Progenitor cell of endocrine pancreas (in vitro differentiated cells): ENCODE measurements around the gene TSSK3. TPM values are rescaled to one million over a fixed set of nuclear protein-coding genes. Genes with fewer than 3 reads are reported as not detected.

ENCODE experiments used
- DNase-seq: peaks from one replicate; pipeline ENCODE4 v3.0.0; 2021; ENCODE audit warnings: low spot score; ENCODE audit not compliant: unreplicated experiment
- H3K27ac Mint-ChIP-seq: 2 replicates; pipeline ENCODE4 v1.8.0; 2021; ENCODE audit warnings: mild to moderate bottlenecking, moderate library complexity, mixed read lengths
- H3K27me3 Mint-ChIP-seq: 2 replicates; pipeline ENCODE4 v1.8.0; 2021; ENCODE audit warnings: mixed read lengths
- H3K36me3 Mint-ChIP-seq: 2 replicates; pipeline ENCODE4 v1.8.0; 2022; ENCODE audit warnings: mixed read lengths; ENCODE audit not compliant: insufficient read depth
- H3K4me1 Mint-ChIP-seq: 2 replicates; pipeline ENCODE4 v1.8.0; 2021; ENCODE audit warnings: low read depth, mixed read lengths
- H3K4me3 Mint-ChIP-seq: 2 replicates; pipeline ENCODE4 v1.8.0; 2021; ENCODE audit warnings: low read depth, mild to moderate bottlenecking, moderate library complexity, mixed read lengths
- H3K9me3 Mint-ChIP-seq: 2 replicates; pipeline ENCODE4 v1.8.0; 2021; ENCODE audit warnings: low read depth, mixed read lengths
- long read RNA-seq: library from polyadenylated mRNA; unstranded; transcript quantifications from one replicate; pipeline ENCODE4 v2.0.0, GENCODE V29; 2020
- total RNA-seq: library from RNA; stranded (reverse); gene quantifications from 2 replicates; pipeline ENCODE4 v1.2.1, GENCODE V29; 2021
- TF ChIP-seq, protein P1 (sequence below): fragments of 200-600 bp; sonication (generic); IDR thresholded peaks from one replicate; pipeline ENCODE4 v1.5.0; 2021; ENCODE audit warnings: antibody characterized with exemption, mild to moderate bottlenecking; ENCODE audit not compliant: unreplicated experiment

The TSSK3 gene, protein sequence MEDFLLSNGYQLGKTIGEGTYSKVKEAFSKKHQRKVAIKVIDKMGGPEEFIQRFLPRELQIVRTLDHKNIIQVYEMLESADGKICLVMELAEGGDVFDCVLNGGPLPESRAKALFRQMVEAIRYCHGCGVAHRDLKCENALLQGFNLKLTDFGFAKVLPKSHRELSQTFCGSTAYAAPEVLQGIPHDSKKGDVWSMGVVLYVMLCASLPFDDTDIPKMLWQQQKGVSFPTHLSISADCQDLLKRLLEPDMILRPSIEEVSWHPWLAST
- total RNA-seq, result 3.1 and 3.9 TPM in 2 replicates
- long read RNA-seq, partial matches to known transcripts, result 0 of 12 reads
- long read RNA-seq, other reads (novel, unspliced or antisense), result 12 of 12 reads

DNA sequence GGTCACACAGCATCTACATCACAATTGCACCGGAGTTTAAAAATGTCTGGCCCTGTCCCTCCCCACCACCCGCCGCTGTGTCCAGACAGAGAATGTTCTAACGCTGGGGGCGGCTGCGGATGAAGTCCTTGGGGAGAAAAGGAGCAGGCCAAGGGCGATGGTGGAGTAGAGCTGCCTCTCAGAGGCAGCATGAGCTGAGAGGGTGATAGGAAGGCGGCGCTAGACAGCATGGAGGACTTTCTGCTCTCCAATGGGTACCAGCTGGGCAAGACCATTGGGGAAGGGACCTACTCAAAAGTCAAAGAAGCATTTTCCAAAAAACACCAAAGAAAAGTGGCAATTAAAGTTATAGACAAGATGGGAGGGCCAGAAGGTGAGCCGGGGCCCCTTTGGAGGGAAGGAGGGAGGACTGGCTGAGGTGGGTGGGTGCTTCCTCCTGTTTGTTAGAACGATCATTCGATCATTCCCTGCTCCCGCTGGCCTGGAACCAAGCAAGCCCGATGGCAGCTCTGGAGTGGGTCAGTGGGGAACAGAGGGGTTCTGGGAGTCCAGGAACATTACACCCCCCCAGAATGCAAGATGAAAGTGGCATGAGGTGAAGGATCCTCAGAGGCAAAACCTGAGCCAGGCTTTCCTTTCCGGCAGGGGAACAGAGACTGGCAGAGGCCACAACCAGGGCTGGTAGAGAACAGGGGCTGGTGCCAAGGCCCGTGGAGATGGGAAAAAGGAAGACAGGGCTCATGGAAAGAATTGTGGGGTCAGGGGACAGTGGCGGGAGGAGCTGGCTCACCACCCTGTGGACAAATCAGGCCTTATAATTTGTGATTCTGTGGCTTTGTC is at the start of gene TSSK3, which contains the start of gene FAM229A:
TSS of gene TSSK3 (plus strand) at position 66 of the 840 bp plus-strand sequence. CDS start at position 229, 163 bp downstream.
TSS of gene FAM229A (minus strand) at position 12 of the 840 bp plus-strand sequence. CDS start 394 bp downstream, outside the sequence.
- no peaks in the 10 kb centered on the region for H3K9me3 Mint-ChIP-seq
- H3K4me3 Mint-ChIP-seq, result peak within 1 kb of the TSS; percentile 22
- H3K27me3 Mint-ChIP-seq, result peaks cover 10% of the 10 kb centered on the region
- H3K4me1 Mint-ChIP-seq, result peaks cover 6% of the 10 kb centered on the region
- TF ChIP-seq, protein P1, sequence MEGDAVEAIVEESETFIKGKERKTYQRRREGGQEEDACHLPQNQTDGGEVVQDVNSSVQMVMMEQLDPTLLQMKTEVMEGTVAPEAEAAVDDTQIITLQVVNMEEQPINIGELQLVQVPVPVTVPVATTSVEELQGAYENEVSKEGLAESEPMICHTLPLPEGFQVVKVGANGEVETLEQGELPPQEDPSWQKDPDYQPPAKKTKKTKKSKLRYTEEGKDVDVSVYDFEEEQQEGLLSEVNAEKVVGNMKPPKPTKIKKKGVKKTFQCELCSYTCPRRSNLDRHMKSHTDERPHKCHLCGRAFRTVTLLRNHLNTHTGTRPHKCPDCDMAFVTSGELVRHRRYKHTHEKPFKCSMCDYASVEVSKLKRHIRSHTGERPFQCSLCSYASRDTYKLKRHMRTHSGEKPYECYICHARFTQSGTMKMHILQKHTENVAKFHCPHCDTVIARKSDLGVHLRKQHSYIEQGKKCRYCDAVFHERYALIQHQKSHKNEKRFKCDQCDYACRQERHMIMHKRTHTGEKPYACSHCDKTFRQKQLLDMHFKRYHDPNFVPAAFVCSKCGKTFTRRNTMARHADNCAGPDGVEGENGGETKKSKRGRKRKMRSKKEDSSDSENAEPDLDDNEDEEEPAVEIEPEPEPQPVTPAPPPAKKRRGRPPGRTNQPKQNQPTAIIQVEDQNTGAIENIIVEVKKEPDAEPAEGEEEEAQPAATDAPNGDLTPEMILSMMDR, result no peak
- H3K27ac Mint-ChIP-seq, result peak within 1 kb of the TSS; percentile 74
- DNase-seq, result no peak
- peaks cover 11% of the 10 kb centered on the region for H3K36me3 Mint-ChIP-seq

DNA sequence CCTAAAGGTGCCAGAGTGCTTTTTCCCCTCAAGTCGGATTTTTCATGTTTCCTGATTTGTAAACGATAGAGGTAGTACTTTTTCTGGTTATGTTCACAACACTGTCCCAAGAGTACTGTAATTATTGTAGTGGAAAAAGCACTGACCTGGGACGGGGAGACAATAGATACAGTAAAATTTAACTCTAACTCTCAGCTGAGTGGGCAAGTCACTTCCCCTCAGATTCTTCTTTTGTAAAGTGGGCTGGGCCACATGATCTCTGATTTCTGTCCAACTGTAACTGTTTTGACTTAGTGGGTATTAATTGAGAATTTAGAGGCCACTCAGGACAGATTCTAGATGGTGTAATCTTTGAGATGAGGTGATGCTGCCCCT is 45.4 kb upstream of the TSSK3 start:
- TF ChIP-seq, protein P1, result no peak
- Mint-ChIP-seq H3K9me3 (no peaks in the 10 kb centered on the region), H3K27ac (peak overlapping the region; percentile 4), H3K27me3 (no peaks in the 10 kb centered on the region), H3K4me3 (no peak overlapping the region), H3K36me3 (peaks cover 8% of the 10 kb centered on the region), H3K4me1 (peaks cover 10% of the 10 kb centered on the region)
- no peak for DNase-seq

DNA sequence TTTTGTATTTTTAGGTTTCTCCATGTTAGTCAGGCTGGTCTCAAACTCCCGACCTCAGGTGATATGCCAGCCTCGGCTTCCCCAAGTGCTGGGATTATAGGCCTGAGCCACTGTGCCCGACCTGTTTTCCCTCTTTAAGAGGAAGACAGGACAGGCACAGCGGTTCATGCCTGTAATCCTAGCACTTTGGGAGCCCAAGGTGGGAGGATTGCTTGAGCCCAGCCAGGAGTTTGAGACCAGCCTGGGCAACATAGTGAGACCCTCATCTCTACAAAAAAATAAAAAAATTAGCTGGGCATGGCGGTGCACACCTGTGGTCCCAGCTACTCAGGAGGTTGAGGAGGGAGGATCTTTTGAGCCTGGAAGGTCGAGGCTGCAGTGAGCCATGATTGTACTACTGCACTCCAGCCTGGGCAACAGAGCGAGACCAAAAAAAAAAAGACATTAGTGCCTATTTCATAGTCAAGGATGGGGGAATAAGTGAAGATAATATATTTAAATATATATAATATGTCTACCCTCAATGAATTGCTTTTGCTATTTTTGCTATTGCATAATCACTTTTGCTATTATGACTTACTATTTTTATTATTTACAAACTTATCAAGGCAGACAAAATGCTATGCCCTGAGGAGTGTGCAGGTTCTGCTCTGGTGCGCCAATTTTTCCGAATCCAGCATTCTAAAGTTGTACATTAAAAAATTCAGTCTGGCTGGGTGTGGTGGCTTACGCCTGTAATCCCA is 44.0 kb upstream of the TSSK3 start:
- H3K4me3 Mint-ChIP-seq, result no peak overlapping the region
- no peaks in the 10 kb centered on the region for H3K9me3 Mint-ChIP-seq
- no peaks in the 10 kb centered on the region for H3K27me3 Mint-ChIP-seq
- no peak overlapping the region for H3K27ac Mint-ChIP-seq
- H3K4me1 Mint-ChIP-seq, result peaks cover 20% of the 10 kb centered on the region
- no peak for DNase-seq
- H3K36me3 Mint-ChIP-seq, result peaks cover 8% of the 10 kb centered on the region
- TF ChIP-seq, protein P1, result no peak

DNA sequence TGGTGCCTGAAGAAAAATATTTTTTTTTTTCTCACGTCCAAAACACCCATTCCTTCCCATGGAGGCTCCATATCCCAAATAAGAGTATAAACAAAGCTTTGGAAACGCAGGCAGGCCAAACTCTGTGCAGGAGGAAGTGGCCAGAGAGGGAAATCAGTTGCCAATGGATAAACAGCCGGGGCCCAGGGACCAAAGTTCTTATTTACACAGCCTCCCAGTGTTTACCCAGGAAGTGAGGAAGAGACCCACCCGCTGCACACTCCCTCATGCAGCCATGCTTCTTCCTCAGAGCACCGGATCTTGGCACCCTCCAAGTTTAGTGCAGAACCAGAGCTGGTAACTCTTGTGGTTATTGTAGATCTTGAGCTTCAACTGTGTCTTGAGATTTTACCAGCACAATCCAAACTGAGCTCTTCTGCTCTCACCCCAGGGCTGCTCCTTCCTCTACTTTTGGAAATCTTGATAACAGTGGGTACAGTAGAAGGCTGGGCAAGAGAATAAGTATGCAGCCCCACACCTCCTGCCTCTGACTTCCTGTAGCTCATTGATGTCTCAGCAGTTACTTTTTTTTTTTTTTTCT is 40.5 kb upstream of the TSSK3 start:
- H3K4me3 Mint-ChIP-seq, result peak overlapping the region; percentile 41
- no peak for DNase-seq
- no peaks in the 10 kb centered on the region for H3K9me3 Mint-ChIP-seq
- peaks cover 20% of the 10 kb centered on the region for H3K4me1 Mint-ChIP-seq
- TF ChIP-seq, protein P1, result no peak
- H3K27me3 Mint-ChIP-seq, result no peaks in the 10 kb centered on the region
- H3K27ac Mint-ChIP-seq, result peak overlapping the region; percentile 93
- peaks cover 8% of the 10 kb centered on the region for H3K36me3 Mint-ChIP-seq

DNA sequence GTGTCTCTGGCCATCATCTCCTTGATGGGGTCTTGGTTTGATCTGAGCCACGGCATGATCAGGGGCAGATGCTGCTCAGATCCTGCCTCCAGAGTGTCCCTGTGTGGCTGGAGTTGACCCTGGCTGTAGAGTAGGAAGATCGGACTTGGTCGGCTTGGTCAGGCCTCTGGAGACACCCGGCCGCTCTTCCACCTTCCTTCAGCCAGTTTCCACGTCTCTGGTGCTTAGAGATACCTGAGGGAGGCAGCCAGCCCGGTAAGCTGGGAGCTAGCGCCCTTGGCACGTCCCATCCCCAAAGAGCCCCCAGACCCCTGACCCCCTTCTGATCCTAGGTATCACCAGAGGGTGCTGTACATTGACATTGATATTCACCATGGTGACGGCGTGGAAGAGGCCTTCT is 35.1 kb upstream of the TSSK3 start:
- Mint-ChIP-seq H3K4me3 (no peak overlapping the region), H3K36me3 (peaks cover 18% of the 10 kb centered on the region), H3K4me1 (peaks cover 11% of the 10 kb centered on the region), H3K9me3 (no peaks in the 10 kb centered on the region), H3K27me3 (no peaks in the 10 kb centered on the region), H3K27ac (no peak overlapping the region)
- TF ChIP-seq, protein P1, result no peak
- no peak for DNase-seq
